ENCODE measurements around the gene DISP2. TPM values are rescaled to one million over a fixed set of nuclear protein-coding genes. Genes with fewer than 3 reads are reported as not detected.

The DISP2 gene
- total and polyA plus RNA-seq, 9 of the 15 experiments (the other 6 are each of a cell fraction or from before 2014, with no cell fraction given), result 0.06 to 0.89 (median 0.15) TPM; not detected in 1

DNA sequence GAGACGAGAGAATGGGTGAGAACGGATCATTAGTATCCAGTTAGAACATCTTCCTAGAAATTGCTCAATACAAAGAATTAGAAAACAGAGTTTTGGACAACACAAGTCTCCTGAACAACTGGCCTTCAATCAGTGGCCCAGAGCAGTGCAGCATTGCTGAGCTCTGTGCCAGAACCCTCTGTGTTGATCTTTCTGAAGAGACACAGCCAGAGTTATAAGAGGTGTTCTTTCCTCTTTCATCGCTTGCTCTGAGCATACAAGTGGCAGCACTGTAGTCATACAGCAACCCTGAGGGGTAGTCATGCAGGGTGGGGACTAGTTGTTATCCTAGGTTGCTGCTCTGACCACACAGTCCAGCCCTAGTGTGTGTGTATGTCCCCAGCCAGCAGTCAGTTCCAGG, 28.5 kb downstream of the DISP2 start:
- 96% methylated on average over 3 of the region's 3 CpGs for WGBS (ENCODE audit: insufficient coverage, low coverage, missing lambda C conversion rate)
- no peak overlapping the region for H3K4me2 ChIP-seq (ENCODE audit: insufficient read depth, low read length)
- no peaks in the 10 kb centered on the region for H4K20me1 ChIP-seq (replicated peaks; ENCODE audit: control insufficient read depth, insufficient read depth, low read length)
- CTCF ChIA-PET (ENCODE audit: low intra/inter-chr PET ratio), result no interaction called here
- peaks cover 69% of the 10 kb centered on the region for H3K36me3 ChIP-seq (ENCODE audit: control insufficient read depth, insufficient read depth, low read length)
- no TSS peak for BruUV-seq (replicated peaks)
- H3K9ac ChIP-seq (ENCODE audit: insufficient read depth in 1 of 2, low read depth in 2 of 2, low read length in 2 of 2), result no peak overlapping the region
- DNase-seq (ENCODE audit: extremely low read depth in 1 of 4, low spot score in 3 of 4) (no peak), ATAC-seq (no peak), FAIRE-seq (no peak)
- no peaks in the 10 kb centered on the region for H3K9me3 ChIP-seq (replicated peaks; ENCODE audit: control insufficient read depth, insufficient read depth, low read depth, low read length)
- intact Hi-C loops (cut with micrococcal nuclease) (no loop called here), in situ Hi-C loops (cut with MboI) (no loop called here)
- no peak overlapping the region for H3K4me3 ChIP-seq
- peaks cover 31% of the 10 kb centered on the region for H3K79me2 ChIP-seq (ENCODE audit: control insufficient read depth, insufficient read depth, low read length)
- no peak overlapping the region for H2AFZ ChIP-seq (ENCODE audit: low read depth, low read length)
- no peak overlapping the region for H3K27ac ChIP-seq (ENCODE audit: extremely low read depth, low read depth, low read length)
- peaks cover 11 to 23% of the 10 kb centered on the region in 2 experiments; a peak in 4 of 5 replicates for H3K4me1 ChIP-seq (replicated peaks in 1 of 2; ENCODE audit: control insufficient read depth in 2 of 2, insufficient read depth in 2 of 2, low read length in 2 of 2)
- no peaks in the 10 kb centered on the region for H3K27me3 ChIP-seq (ENCODE audit: control insufficient read depth in 2 of 2, insufficient read depth in 2 of 2, low read length in 2 of 2)
- peaks cover 5% of the 10 kb centered on the region for H3K9me1 ChIP-seq (ENCODE audit: control insufficient read depth, insufficient read depth, low read length)
- POLR2A ChIA-PET, result interaction anchor here (0.6 kb wide), 1 partner anchor 20 kb away, joined by 3 read pairs; no protein-coding TSS in a partner anchor
- TF ChIP-seq ZNF436 (CRISPR knock-in tag; IDR thresholded peaks at IDR 0.05), result no peak
- TF ChIP-seq, protein P1, sequence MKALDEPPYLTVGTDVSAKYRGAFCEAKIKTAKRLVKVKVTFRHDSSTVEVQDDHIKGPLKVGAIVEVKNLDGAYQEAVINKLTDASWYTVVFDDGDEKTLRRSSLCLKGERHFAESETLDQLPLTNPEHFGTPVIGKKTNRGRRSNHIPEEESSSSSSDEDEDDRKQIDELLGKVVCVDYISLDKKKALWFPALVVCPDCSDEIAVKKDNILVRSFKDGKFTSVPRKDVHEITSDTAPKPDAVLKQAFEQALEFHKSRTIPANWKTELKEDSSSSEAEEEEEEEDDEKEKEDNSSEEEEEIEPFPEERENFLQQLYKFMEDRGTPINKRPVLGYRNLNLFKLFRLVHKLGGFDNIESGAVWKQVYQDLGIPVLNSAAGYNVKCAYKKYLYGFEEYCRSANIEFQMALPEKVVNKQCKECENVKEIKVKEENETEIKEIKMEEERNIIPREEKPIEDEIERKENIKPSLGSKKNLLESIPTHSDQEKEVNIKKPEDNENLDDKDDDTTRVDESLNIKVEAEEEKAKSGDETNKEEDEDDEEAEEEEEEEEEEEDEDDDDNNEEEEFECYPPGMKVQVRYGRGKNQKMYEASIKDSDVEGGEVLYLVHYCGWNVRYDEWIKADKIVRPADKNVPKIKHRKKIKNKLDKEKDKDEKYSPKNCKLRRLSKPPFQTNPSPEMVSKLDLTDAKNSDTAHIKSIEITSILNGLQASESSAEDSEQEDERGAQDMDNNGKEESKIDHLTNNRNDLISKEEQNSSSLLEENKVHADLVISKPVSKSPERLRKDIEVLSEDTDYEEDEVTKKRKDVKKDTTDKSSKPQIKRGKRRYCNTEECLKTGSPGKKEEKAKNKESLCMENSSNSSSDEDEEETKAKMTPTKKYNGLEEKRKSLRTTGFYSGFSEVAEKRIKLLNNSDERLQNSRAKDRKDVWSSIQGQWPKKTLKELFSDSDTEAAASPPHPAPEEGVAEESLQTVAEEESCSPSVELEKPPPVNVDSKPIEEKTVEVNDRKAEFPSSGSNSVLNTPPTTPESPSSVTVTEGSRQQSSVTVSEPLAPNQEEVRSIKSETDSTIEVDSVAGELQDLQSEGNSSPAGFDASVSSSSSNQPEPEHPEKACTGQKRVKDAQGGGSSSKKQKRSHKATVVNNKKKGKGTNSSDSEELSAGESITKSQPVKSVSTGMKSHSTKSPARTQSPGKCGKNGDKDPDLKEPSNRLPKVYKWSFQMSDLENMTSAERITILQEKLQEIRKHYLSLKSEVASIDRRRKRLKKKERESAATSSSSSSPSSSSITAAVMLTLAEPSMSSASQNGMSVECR (CRISPR knock-in tag; IDR thresholded peaks at IDR 0.05), result no peak
- TF ChIP-seq PML (IDR thresholded peaks at IDR 0.05; ENCODE audit: low read length), result no peak
- TF ChIP-seq HDAC6 (IDR thresholded peaks at IDR 0.05; ENCODE audit: low read depth, low read length), result no peak
- TF ChIP-seq, protein P2, sequence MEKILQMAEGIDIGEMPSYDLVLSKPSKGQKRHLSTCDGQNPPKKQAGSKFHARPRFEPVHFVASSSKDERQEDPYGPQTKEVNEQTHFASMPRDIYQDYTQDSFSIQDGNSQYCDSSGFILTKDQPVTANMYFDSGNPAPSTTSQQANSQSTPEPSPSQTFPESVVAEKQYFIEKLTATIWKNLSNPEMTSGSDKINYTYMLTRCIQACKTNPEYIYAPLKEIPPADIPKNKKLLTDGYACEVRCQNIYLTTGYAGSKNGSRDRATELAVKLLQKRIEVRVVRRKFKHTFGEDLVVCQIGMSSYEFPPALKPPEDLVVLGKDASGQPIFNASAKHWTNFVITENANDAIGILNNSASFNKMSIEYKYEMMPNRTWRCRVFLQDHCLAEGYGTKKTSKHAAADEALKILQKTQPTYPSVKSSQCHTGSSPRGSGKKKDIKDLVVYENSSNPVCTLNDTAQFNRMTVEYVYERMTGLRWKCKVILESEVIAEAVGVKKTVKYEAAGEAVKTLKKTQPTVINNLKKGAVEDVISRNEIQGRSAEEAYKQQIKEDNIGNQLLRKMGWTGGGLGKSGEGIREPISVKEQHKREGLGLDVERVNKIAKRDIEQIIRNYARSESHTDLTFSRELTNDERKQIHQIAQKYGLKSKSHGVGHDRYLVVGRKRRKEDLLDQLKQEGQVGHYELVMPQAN (IDR thresholded peaks at IDR 0.05; ENCODE audit: borderline replicate concordance), result no peak
- TF ChIP-seq, protein P3, sequence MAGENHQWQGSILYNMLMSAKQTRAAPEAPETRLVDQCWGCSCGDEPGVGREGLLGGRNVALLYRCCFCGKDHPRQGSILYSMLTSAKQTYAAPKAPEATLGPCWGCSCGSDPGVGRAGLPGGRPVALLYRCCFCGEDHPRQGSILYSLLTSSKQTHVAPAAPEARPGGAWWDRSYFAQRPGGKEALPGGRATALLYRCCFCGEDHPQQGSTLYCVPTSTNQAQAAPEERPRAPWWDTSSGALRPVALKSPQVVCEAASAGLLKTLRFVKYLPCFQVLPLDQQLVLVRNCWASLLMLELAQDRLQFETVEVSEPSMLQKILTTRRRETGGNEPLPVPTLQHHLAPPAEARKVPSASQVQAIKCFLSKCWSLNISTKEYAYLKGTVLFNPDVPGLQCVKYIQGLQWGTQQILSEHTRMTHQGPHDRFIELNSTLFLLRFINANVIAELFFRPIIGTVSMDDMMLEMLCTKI (IDR thresholded peaks at IDR 0.05; ENCODE audit: partially characterized antibody), result no peak
- no peak for TF ChIP-seq FOXP1 (CRISPR knock-in tag; IDR thresholded peaks at IDR 0.05)
- TF ChIP-seq, protein P4, sequence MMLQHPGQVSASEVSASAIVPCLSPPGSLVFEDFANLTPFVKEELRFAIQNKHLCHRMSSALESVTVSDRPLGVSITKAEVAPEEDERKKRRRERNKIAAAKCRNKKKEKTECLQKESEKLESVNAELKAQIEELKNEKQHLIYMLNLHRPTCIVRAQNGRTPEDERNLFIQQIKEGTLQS (IDR thresholded peaks at IDR 0.05), result no peak
- TF ChIP-seq, protein P4 (CRISPR knock-in tag; conservative IDR thresholded peaks at IDR 0.05), result no peak
- TF ChIP-seq TGIF2 (CRISPR knock-in tag; IDR thresholded peaks at IDR 0.05), result no peak

Measured in K562 (cell line).